SK-N-SH (cell line): ENCODE measurements around the gene GNA15. TPM values are rescaled to one million over a fixed set of nuclear protein-coding genes. Genes with fewer than 3 reads are reported as not detected.

Experiments
- CTCF ChIA-PET: fragments of 300-600, 350-600 bp; formaldehyde crosslinking; extraction: SDS; loops from one replicate; lab custom pipeline; 2021; lab: Yijun Ruan, JAX
- POLR2A ChIA-PET: fragments of 350-600 bp; sonication (Branson Sonifier 250); formaldehyde crosslinking; extraction: SDS; loops from one replicate; lab custom pipeline; 2020; ENCODE audit warnings: antibody characterized with exemption, inconsistent platforms; lab: Yijun Ruan, JAX
- DNase-seq: peaks from one replicate; pipeline ENCODE4 v3.0.0; 2012
- H2AFZ ChIP-seq: fragments of 200-600 bp; sonication (generic); 2 replicates; pipeline ENCODE4 v1.8.1; 2016; ENCODE audit warnings: antibody characterized with exemption, mild to moderate bottlenecking, low read depth
- H3F3A ChIP-seq: fragments of 200-600 bp; sonication (generic); replicated peaks from 2 replicates; pipeline ENCODE3; 2016; ENCODE audit warnings: antibody characterized with exemption, mild to moderate bottlenecking; ENCODE audit not compliant: insufficient read depth
- H3K27ac ChIP-seq, 2 experiments: fragments of 200-500 bp in 1 of 2; fragments of 200-600 bp in 1 of 2; sonication (Bioruptor generic) in 1 of 2; sonication (generic), shearing (Covaris generic) in 1 of 2; 2 replicates each; pipeline versions ENCODE4 v1.5.1 to v1.6.1; 2014 to 2016; ENCODE audit warnings: low read depth in 2 of 2, inconsistent platforms in 1 of 2, low read length in 1 of 2, mild to moderate bottlenecking in 1 of 2, mixed read lengths in 1 of 2
- H3K27me3 ChIP-seq: fragments of 200-600 bp; sonication (generic), shearing (Covaris generic); 2 replicates; pipeline ENCODE4 v1.6.1; 2016; ENCODE audit warnings: mixed run types; ENCODE audit not compliant: insufficient read depth
- H3K36me3 ChIP-seq, 2 experiments: fragments of 200-500 bp in 1 of 2; fragments of 200-600 bp in 1 of 2; sonication (Bioruptor generic) in 1 of 2; sonication (generic) in 1 of 2; replicated peaks in 1 of 2; 2 replicates each; pipeline versions ENCODE3 to v1.5.1; 2014 to 2016; ENCODE audit warnings: low read length in 1 of 2, mild to moderate bottlenecking in 1 of 2; ENCODE audit not compliant: insufficient read depth in 2 of 2, control insufficient read depth in 1 of 2
- H3K4me1 ChIP-seq, 2 experiments: fragments of 200-500 bp in 1 of 2; fragments of 200-600 bp in 1 of 2; sonication (Bioruptor generic) in 1 of 2; sonication (generic), shearing (Covaris generic) in 1 of 2; 2 replicates each; pipeline versions ENCODE4 v1.5.1 to v1.6.1; 2014 to 2016; ENCODE audit warnings: low read depth in 1 of 2, low read length in 1 of 2, mixed run types in 1 of 2; ENCODE audit not compliant: insufficient read depth in 2 of 2, control insufficient read depth in 1 of 2
- H3K4me2 ChIP-seq: fragments of 200-600 bp; sonication (generic), shearing (Covaris generic); 2 replicates; pipeline ENCODE4 v1.6.1; 2017; ENCODE audit warnings: mixed run types
- H3K4me3 ChIP-seq, 2 experiments: fragments of 200-500 bp in 1 of 2; fragments of 200-600 bp in 1 of 2; sonication (Bioruptor generic) in 1 of 2; sonication (generic), shearing (Covaris generic) in 1 of 2; 2 replicates each; pipeline versions ENCODE4 v1.5.1 to v1.8.1; 2014 to 2016; ENCODE audit warnings: low read depth in 2 of 2, inconsistent platforms in 1 of 2, low read length in 1 of 2, mild to moderate bottlenecking in 1 of 2, mixed read lengths in 1 of 2, moderate library complexity in 1 of 2
- H3K79me2 ChIP-seq: fragments of 200-600 bp; sonication (generic); 2 replicates; pipeline ENCODE4 v1.8.1; 2017; ENCODE audit warnings: mild to moderate bottlenecking; ENCODE audit not compliant: insufficient read depth
- H3K9ac ChIP-seq: fragments of 200-600 bp; sonication (generic); 2 replicates; pipeline ENCODE4 v1.6.1; 2017; ENCODE audit warnings: mixed run types
- H3K9me2 ChIP-seq: fragments of 200-600 bp; sonication (generic); 2 replicates; pipeline ENCODE4 v1.6.1; 2017; ENCODE audit warnings: mixed run types
- H3K9me3 ChIP-seq: fragments of 200-600 bp; sonication (generic); 2 replicates; pipeline ENCODE4 v1.6.1; 2017; ENCODE audit warnings: mixed run types, mild to moderate bottlenecking, moderate library complexity
- H4K20me1 ChIP-seq: fragments of 200-600 bp; sonication (generic); 2 replicates; pipeline ENCODE4 v1.6.1; 2017; ENCODE audit warnings: mild to moderate bottlenecking, mixed run types; ENCODE audit not compliant: insufficient read depth
- CTCF ChIP-seq: fragments of 200-600 bp; sonication (generic); IDR thresholded peaks from 2 replicates; pipeline ENCODE4 v1.6.1; 2017; ENCODE audit warnings: antibody characterized with exemption, mild to moderate bottlenecking, moderate library complexity
- GATA2 ChIP-seq: sonication (generic); formaldehyde crosslinking; IDR thresholded peaks from 2 replicates; pipeline ENCODE4 v1.5.0; 2020; ENCODE audit warnings: mild to moderate bottlenecking, missing genetic modification reagents
- NRF1 ChIP-seq: IDR thresholded peaks from 2 replicates; pipeline ENCODE4 v1.6.1; 2012; ENCODE audit warnings: low read depth, mild to moderate bottlenecking, low read length
- RFX5 ChIP-seq: IDR thresholded peaks from 2 replicates; pipeline ENCODE4 v1.6.1; 2012; ENCODE audit warnings: mild to moderate bottlenecking, improper control_type of control experiment, low read length
- RXRA ChIP-seq: IDR thresholded peaks from 2 replicates; pipeline ENCODE4 v1.4.0; 2012; ENCODE audit warnings: low read depth, mild to moderate bottlenecking, borderline replicate concordance
- SMC3 ChIP-seq: IDR thresholded peaks from 2 replicates; pipeline ENCODE4 v1.6.1; 2012; ENCODE audit warnings: low read depth, low read length, improper control_type of control experiment
- TEAD4 ChIP-seq: IDR thresholded peaks from 2 replicates; pipeline ENCODE4 v1.4.0; 2012; ENCODE audit warnings: mild to moderate bottlenecking, borderline replicate concordance; ENCODE audit not compliant: insufficient read depth
- USF2 ChIP-seq: fragments of 150-350 bp; IDR thresholded peaks from 2 replicates; pipeline ENCODE4 v1.6.1; 2017; ENCODE audit warnings: antibody characterized with exemption, low read length, low read depth, borderline replicate concordance
- WGBS: methylation state at CpG from one replicate; pipeline ENCODE4 v1.1.6; 2017; ENCODE audit warnings: low lambda C conversion rate; 5-methylcytosine and 5-hydroxymethylcytosine counted together
- polyA plus RNA-seq, 3 experiments: library from polyadenylated mRNA; depleted of rRNA; stranded (reverse); fragments of >200 nt; gene quantifications; 2 replicates each; pipeline ENCODE4 v1.2.3, GENCODE V29; 2012

The GNA15 gene
- polyA plus RNA-seq, 1 of the 3 experiments (the other 2 are of a cell fraction) = 0.05 TPM

GRCh38 chr19:3192228-3192635 is 56.4 kb downstream of the GNA15 start:
- TF ChIP-seq SMC3 (no peak), NRF1 (no peak), TEAD4 (no peak), RXRA (no peak), GATA2 (CRISPR knock-in tag) (no peak)
- TF ChIP-seq, all 33 proteins: peak for 0
- WGBS = 88% methylated on average over 10 of the region's 32 CpGs
- H3K79me2 ChIP-seq = peaks cover 58% of the 10 kb centered on the region
- H3K36me3 ChIP-seq = peaks cover 5 to 20% of the 10 kb centered on the region in 2 experiments
- peaks cover 6 to 8% of the 10 kb centered on the region in 2 experiments; a peak in 2 of 4 replicates for H3K4me1 ChIP-seq
- no peak overlapping the region for H2AFZ ChIP-seq
- ChIA-PET CTCF (no interaction called here), POLR2A (no interaction called here)
- H3K4me3 ChIP-seq = no peak overlapping the region
- H4K20me1 ChIP-seq = peaks cover 17% of the 10 kb centered on the region; the same call in 1 of the 2 replicates
- no peak overlapping the region for H3K4me2 ChIP-seq
- no peaks in the 10 kb centered on the region for H3K27me3 ChIP-seq
- no peak overlapping the region for H3K9ac ChIP-seq
- no peak for DNase-seq
- H3K9me3 ChIP-seq = no peaks in the 10 kb centered on the region
- H3K9me2 ChIP-seq = no peaks in the 10 kb centered on the region
- no peak overlapping the region for H3K27ac ChIP-seq
- H3F3A ChIP-seq = no peaks in the 10 kb centered on the region

GRCh38 chr19:3192684-3193083 is 56.9 kb downstream of the GNA15 start:
- Histone ChIP-seq H3K27ac (no peak overlapping the region), H3K9ac (no peak overlapping the region), H4K20me1 (peaks cover 17% of the 10 kb centered on the region; the same call in 1 of the 2 replicates), H3K9me3 (no peaks in the 10 kb centered on the region), H3K4me1 (peaks cover 2 to 3% of the 10 kb centered on the region in 2 experiments; a peak in 1 of 4 replicates), H3K9me2 (no peaks in the 10 kb centered on the region), H2AFZ (no peak overlapping the region), H3K36me3 (peaks cover 5 to 20% of the 10 kb centered on the region in 2 experiments), H3K4me3 (no peak overlapping the region), H3K4me2 (no peak overlapping the region), H3F3A (no peaks in the 10 kb centered on the region), H3K27me3 (no peaks in the 10 kb centered on the region), H3K79me2 (peaks cover 54% of the 10 kb centered on the region)
- ChIA-PET CTCF (no interaction called here), POLR2A (no interaction called here)
- DNase-seq = no peak
- TF ChIP-seq RFX5 = no peak
- no peak for TF ChIP-seq USF2
- WGBS = 97% methylated on average over 11 of the region's 14 CpGs

GRCh38 chr19:3193256-3194105 is 57.6 kb downstream of the GNA15 start:
- no peak overlapping the region for H3K4me2 ChIP-seq
- 96% methylated on average over 23 of the region's 40 CpGs for WGBS
- no peak overlapping the region for H3K9ac ChIP-seq
- no peaks in the 10 kb centered on the region; a peak in 1 of 4 replicates for H3K4me1 ChIP-seq
- H3K9me3 ChIP-seq = no peaks in the 10 kb centered on the region
- H3K27me3 ChIP-seq = no peaks in the 10 kb centered on the region
- DNase-seq = no peak
- H3F3A ChIP-seq = no peaks in the 10 kb centered on the region
- H3K4me3 ChIP-seq = no peak overlapping the region
- peaks cover 17% of the 10 kb centered on the region; the same call in 1 of the 2 replicates for H4K20me1 ChIP-seq
- CTCF ChIA-PET = interaction anchor here (1.7 to 2.7 kb wide), 2 partner anchors 17 to 31 kb away, joined by 3 to 9 read pairs; partner anchors contain the start of gene CELF5
- no peaks in the 10 kb centered on the region for H3K9me2 ChIP-seq
- H3K79me2 ChIP-seq = peaks cover 46% of the 10 kb centered on the region
- no peak overlapping the region for H3K27ac ChIP-seq
- no peak overlapping the region for H2AFZ ChIP-seq
- peaks cover 5 to 19% of the 10 kb centered on the region in 2 experiments for H3K36me3 ChIP-seq
- TF ChIP-seq CTCF = no peak
- POLR2A ChIA-PET = no interaction called here
